Activated CD4-positive, alpha-beta T cell treated with anti-CD3 and anti-CD28 coated beads for 4 hours (primary cell): Measurements from ENCODE around the gene ANKRD45.
"Not testable (repeated sequence)": the region's sequence is repeated elsewhere in the genome, so short reads cannot be mapped to it uniquely, and the experiment has no call there.

Source experiments
- DNase-seq, 2 donors: peaks; one replicate each; pipeline ENCODE4 v3.0.0-alpha.2; 2020

The ANKRD45 gene

GRCh38 chr1:173669491-173669941 is at the start of gene ANKRD45:
Gene ANKRD45 (minus strand): TSS chr1:173669851. CDS start chr1:173659418, 10,433 bp downstream.
- DNase-seq, result no peak

- DNase-seq, result no peak
Measured at GRCh38 chr1:173717238-173717637, 47.6 kb upstream of the ANKRD45 start.

GRCh38 chr1:173715538-173715844 is 45.8 kb upstream of the ANKRD45 start:
- DNase-seq, result no peak

- DNase-seq, result peak; percentile 79 to 81
Measured at GRCh38 chr1:173714759-173715537, 45.3 kb upstream of the ANKRD45 start, which contains the start of gene KLHL20. Gene KLHL20 (plus strand): TSS chr1:173714981. CDS start chr1:173716044, 1,063 bp downstream.

GRCh38 chr1:173714441-173714758 is 44.7 kb upstream of the ANKRD45 start:
- no peak for DNase-seq

GRCh38 chr1:173708787-173709186 is 39.1 kb upstream of the ANKRD45 start:
- no peak for DNase-seq

GRCh38 chr1:173705117-173705516 is 35.5 kb upstream of the ANKRD45 start:
- DNase-seq, result no peak

GRCh38 chr1:173702736-173703135 is 33.1 kb upstream of the ANKRD45 start:
- DNase-seq, result no peak

GRCh38 chr1:173701299-173701698 is 31.6 kb upstream of the ANKRD45 start:
- DNase-seq, result not testable (repeated sequence)

GRCh38 chr1:173693238-173693637 is 23.6 kb upstream of the ANKRD45 start:
- no peak for DNase-seq

- DNase-seq, result no peak
Measured at GRCh38 chr1:173688300-173688699, 18.6 kb upstream of the ANKRD45 start.

- DNase-seq, result not testable (repeated sequence)
Measured at GRCh38 chr1:173685121-173685520, 15.5 kb upstream of the ANKRD45 start.

- DNase-seq, result not testable (repeated sequence)
Measured at GRCh38 chr1:173683838-173684237, 14.2 kb upstream of the ANKRD45 start.

- no peak for DNase-seq
Measured at GRCh38 chr1:173682184-173682583, 12.5 kb upstream of the ANKRD45 start.

GRCh38 chr1:173680152-173680551 is 10.5 kb upstream of the ANKRD45 start:
- not testable (repeated sequence) for DNase-seq

- DNase-seq, result not testable (repeated sequence)
Measured at GRCh38 chr1:173674496-173674895, 4.8 kb upstream of the ANKRD45 start.

- DNase-seq, result no peak
Measured at GRCh38 chr1:173666646-173667045, 3.0 kb downstream of the ANKRD45 start.

- DNase-seq, result no peak
Measured at GRCh38 chr1:173663159-173663558, 6.5 kb downstream of the ANKRD45 start.

GRCh38 chr1:173661763-173662162 is 7.9 kb downstream of the ANKRD45 start:
- no peak for DNase-seq

GRCh38 chr1:173661271-173661670 is 8.4 kb downstream of the ANKRD45 start:
- no peak for DNase-seq

GRCh38 chr1:173660306-173660705 is 9.3 kb downstream of the ANKRD45 start:
- DNase-seq, result no peak

GRCh38 chr1:173648880-173649605 is 20.6 kb downstream of the ANKRD45 start:
- DNase-seq, result no peak

GRCh38 chr1:173646656-173647055 is 23.0 kb downstream of the ANKRD45 start:
- no peak for DNase-seq

- DNase-seq, result not testable (repeated sequence)
Measured at GRCh38 chr1:173642450-173643139, 27.1 kb downstream of the ANKRD45 start.
